Measurements from ENCODE around the gene ITGB5.
"Not testable (repeated sequence)": the region's sequence is repeated elsewhere in the genome, so short reads cannot be mapped to it uniquely, and the experiment has no call there.

The ITGB5 gene

DNA sequence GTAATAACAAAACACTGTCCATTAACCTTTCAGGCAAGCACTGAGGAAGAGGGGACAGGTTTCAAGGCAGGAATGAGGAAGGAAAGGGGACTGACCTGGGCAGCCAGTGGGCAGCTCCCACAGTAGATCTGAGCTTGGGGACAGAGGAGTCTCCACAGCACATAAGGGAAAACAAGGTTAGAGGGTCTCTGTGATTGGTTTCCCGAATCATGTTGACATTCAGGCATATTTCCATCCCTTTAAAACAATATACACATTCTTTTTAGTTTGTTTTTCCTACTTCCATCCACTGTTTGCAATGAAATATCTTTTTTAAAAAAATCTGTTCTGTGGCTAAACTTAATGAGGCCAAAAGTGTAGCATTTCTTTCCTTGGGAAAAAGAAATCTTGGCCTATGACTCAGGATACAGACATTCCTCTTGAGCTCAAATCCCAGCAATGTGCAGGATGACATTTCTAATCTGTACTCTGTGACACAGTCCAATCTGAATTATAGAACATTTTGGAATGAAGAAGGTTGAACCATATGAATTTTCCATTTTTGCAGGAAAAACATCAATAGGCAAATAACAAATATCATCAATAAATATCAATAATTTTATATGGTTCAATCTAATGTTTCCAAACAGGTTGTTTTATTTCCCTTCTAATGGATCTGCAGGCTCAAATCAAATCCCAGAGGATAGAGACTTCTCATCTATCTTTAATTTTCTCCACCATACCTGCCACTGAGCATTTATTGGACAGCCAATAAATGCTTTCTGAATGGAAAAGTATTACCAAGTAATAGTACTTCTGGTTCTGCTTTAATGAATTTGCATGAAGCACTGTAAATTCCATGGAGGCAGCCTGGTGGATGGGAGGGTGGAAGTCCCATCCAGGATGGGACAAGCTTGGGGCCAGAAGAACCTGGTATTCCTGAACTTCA lies 54.1 kb downstream of the ITGB5 start:
- DNase-seq = peak; percentile 73

DNA sequence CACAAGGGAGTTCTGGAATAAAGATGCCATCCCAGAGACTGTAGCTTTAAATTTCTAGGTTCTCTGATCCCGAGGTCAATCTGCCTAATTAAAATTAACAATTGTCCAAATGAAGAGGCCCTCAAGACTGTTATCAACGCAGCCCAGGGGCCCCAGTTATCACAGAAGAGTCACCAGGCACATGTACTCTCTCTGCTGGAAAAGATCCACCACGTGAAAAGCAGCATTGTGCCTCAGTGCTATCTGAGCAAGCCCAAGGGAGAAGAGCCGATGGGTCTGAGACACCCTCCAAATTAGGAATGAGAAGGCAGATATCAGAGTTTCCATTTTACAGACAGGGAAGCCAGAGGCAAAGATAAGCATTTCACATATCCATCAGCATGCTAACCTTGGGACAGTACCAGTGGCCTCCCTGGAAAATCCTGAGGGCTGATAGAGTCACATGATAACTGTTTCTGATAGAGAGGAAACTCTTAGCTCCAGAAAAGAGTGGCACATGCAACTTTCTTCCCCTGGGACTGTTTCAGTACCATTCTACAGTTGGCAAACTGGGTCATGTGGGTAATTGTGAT lies 55.5 kb downstream of the ITGB5 start:
- DNase-seq = no peak

DNA sequence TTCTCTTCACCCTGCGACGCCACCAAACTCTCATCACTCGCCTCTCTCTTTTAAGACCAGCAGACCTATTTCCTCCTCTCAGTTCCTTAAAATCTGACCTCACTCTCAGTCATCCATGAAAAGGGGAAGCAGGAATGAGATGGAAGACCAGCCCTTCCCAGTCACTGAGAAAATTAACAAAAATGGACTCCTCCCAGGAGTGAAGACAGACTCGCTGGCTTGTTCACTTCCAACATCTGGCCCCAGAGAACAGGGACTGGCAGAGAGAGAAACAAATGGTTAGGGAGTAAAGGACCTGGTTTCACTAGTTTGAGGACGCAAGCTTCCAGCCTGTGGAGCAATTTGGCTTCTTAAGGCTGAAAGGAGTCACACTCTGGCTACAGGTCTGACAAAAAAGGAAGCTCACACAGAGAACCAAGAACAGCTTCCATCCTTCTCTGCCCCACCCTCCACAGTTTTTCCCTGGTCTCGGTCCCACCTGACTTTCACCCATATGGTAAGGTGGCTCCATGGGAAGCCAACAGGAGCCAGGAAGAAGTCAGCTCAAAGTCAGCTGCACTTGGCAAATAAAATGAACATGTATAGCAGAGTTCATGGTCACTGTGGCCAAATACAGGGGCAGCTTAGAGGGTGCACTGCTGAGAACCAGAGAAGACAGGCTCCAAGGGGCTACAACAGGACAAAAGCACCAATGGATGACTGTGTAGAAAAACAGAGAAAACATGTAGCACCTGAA lies 57.2 kb downstream of the ITGB5 start:
- DNase-seq = no peak

DNA sequence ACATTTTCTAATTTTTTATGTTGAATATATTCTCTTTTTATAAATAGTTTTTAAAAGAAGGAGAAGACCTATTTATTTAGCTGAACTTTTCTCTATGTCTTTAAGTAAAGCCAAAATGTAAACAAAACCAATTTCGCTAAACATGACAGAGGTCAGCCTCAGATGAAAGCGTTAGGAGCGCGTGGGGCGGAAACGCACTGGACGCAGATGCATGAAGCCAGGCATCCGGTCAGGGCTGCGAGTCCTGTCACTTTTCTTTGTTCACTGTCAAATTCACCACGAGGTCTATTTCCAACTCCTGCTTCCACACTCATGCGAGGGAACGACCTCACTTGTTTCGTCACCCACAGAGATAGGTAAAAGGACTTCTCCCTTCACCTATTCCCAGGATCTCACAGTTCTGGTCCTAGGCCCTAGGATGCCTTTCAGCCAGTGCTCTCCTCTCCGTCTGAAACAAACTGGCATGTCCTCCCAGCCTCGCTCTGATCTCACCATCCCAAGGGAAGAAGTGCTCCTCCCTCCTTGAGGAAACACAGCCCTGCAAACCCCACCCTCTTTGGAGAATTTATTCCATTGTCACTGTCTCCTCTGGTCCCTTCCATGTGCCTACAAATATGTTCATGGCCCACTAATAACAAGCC lies 57.9 kb downstream of the ITGB5 start:
- DNase-seq = no peak

DNA sequence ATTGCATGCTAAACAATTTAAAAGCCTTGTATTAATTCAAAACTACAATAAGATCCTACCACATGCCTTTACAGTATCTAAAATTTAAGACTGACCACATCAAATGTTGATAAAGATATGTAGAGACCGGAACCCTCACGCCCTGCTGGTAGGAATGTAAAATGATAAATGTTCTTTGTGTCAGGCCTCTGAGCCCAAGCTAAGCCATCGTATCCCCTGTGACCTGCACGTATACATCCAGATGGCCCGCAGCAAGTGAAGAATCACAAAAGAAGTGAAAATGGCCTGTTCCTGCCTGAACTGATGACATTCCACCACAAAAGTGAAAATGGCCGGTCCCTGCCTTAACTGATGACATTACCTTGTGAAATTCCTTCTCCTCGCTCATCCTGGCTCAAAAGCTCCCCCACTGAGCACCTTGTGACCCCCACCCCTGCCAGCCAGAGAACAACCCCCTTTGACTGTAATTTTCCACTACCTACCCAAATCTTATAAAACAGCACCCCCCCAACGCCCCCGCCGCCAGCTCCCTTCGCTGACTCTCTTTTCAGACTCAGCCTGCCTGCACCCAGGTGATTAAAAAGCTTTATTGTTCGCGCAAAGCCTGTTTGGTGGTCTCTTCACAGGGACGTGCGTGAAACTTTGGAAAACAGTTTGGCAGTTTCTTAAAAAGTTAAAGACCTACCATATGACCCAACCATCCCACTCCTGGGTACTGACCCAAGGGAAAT lies 59.5 kb downstream of the ITGB5 start:
- not testable (repeated sequence) for DNase-seq

DNA sequence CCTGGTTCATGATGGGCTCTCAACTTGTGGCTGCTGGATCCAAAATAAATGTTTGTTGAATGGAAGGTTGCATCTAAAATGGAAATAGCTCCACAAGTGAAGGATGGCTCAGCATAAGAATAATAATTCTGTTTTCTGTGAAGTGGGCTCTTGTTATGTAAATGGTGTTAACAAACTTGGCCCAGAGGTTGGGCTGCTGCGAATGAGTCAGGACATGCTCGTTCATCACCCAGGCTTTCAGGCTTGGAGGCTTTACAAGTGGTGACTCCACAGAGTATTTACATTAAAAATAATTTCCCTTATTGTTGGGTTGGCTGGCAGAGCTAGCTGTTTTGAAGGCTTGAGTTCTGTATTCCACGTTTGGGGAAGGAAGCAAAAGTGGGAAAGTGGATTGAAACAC lies 60.5 kb downstream of the ITGB5 start:
- peak; percentile 33 for DNase-seq

DNA sequence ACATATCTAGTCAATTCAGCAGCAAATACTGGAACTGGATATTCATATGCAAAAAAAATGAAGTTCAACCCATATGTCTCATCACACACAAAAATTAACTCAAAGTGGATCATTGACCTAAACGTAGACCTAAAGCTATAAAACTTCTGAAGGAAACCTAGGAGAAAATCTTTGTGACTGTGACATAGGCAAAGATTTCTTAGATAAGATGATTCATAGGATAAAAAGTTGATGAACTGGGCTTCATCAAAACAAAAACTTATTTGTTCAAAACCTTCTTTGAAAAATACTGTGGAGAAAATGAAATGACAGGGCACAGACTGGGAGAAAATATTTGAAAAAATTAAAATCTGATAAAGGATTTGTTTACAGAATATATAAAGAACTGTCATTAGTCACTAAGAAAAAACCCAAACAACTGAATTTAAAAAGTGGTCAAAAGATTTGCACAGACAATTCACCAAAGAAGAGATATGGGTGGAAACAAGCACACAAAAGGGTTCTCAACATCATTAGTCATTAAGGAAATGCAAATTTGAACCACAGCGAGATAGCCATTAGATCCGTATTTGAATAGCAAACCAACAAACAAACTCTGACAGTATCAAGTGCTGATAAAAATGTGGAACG lies 62.8 kb downstream of the ITGB5 start:
- no peak for DNase-seq

DNA sequence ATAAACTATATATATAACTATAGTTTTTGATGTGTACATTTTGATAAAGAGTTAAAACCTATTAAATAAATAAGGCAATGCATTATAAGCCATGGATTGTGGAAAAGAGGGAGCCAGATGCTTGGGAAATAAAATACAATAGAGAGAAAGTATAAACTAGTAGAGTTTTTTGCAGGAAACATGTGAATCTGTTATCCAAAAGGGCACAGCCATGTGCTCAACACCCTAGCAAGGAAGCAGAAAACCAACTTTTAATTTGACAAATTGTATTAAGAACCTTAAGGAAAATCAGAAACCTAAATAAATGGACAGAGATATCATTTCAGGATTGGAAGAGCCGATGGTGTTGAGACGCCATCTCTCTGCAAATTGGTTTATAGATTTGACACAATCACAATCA lies 63.5 kb downstream of the ITGB5 start:
- no peak for DNase-seq

DNA sequence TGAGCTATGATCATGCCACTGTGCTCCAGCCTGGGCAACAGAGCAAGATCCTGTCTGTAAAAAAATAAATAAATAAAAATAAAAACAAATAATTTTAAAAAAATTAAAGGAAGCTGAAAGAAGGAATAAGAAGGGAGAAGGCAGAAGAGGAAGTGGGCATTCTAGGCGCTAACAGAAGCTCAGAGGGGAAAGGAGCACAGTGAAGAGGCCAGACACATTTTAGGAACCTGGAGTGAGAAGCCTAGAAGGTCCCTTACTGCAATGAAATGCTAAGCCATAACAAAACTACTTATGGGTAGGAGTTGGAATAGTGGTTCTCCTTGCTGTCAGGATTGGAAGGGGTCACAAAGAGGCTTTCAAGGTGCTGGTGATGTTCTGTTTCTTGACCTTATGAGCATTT lies 64.0 kb downstream of the ITGB5 start:
- no peak for DNase-seq

DNA sequence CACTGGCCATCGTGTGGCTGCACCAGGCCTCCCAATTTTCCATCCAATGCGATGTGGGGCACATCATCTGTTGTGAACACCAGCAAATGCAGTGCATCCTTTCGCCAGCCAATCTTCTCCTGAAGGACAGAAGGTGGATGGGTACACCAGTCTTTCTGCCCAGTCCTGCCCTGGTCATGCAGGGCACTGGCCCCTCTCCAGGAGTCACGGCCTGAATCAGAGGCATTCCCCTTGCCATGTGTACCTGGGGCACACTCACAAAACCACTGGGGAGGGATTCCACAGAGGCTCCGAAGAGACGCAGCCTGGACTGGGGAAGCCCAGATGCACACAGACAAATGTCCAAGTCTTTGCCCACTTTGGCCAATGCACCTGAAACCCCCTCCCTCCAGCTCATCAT lies 65.8 kb downstream of the ITGB5 start:
- DNase-seq = no peak

DNA sequence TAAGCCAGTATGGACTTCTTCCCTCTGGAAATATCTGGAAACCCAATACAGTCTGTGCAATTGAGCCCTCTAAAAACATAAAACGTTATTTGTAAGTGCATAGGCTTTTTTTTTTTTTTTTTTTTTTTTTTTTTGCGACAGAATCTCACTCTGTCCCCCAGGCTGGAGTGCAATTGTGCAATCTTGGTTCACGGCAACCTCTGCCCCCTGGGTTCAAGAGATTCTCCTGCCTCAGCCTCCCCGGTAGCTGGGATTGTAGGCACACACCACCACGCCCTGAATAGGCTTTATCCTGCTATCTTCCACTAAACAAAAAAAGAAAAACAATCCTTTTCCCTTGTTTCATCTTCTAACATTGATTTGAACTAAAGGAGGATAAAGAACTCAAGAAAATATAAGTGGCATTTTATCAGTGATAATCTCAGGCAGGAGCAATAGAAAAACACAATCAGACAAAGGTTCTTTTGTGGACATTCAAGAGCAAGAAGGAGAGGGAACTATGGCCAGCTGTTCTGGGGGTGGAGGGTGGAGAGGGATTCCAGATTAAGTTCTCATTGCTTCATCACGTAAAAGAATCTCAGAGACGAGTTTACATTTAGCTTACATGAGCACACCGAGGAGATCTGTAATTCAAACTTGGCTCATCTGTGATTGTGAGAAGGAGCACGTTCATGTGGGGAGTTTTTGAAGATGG lies 68.6 kb downstream of the ITGB5 start:
- no peak for DNase-seq

DNA sequence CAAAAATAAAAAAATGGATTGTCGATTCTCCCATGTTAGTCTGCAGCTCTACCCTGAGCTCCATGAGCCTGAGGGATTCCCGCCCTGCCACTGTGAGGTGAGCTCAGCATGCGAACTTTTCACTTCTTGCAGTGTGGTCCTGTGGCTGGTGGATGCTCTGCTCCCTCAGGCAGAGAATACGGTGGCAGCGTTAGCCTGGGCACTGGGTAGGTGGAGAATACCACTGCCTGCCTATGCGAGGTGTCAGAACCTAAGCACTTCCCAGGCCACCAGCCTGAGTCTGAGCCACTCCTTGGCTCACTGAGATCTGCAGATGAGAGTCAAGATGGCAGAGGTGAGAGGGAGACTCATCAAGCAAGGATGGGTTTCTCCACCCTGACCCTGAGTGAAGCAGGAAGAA lies 70.1 kb downstream of the ITGB5 start:
- no peak for DNase-seq

DNA sequence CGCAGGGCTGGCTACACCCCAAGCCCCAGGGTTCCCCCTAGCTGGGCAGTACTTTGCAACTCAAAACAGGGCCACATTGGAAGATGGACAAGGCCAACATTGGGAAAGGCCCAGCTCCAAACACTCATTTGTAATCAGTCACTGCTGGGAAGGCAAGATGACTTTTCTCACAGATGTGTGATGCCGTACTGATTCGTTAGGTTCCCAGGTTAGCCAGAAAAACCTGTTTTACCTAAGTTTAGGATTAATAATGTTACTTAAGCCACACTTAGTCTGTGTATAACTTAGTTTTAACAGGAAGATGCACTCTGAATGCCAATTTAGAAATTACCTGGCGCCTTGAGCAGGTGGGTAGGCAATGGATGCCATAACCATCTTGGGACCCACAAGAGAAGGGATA lies 71.0 kb downstream of the ITGB5 start:
- no peak for DNase-seq

DNA sequence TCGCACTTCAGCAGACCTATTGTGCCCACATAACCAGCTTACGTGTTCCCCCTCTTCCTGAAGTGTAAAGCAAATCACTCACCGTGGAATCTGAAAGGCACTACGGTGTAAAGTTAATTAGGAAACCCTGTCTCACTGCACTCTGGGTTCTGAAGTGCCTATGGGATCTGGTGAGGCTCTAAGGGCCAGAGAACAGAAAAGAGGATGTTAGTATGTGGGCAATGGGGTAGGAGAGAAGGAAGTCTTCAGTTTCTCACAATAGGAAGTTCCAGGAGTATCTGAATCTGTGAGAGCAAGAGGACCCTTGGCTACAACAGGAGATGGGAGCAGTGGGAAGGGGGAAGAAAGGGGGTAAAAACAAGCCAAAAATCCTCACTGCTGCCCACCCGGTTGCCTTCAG lies 71.4 kb downstream of the ITGB5 start:
- DNase-seq = no peak

DNA sequence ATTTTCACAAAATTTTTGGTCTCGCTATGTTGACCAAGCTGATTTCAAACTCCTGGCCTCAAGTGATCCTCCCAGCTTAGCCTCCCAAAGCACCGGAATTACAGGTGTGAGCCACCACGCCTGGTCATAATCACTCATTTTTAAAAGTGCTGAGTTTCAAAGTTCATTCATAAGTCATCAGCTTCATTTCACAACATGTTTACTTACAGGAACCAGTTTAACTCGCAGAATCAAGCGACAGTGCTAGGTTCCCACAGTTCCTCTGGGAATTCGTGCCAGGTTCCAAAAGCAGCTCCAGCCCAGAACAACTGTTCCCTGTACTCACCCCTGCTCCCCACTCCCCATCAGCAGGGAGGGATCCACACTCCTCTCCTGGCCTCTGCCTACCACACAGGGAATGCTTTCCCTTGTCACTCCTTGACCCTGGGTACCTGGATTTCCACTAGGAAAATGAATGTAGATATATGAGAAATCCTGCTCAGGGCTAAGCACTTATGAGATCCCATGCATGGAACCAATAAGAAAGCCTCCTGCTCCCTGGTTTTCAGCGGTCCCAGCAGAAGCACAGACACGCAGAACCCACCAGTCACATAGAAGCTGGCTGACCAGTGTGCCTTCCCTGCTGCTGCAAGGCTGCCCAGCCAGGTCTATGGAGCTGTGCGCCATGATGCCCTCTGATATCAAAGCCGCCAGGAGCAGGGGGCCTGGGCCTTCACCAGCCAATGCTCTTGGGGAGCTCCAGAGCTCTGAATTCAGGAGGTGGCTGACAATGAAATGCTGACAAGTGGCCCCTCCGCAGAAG lies 72.3 kb downstream of the ITGB5 start:
- DNase-seq = no peak

DNA sequence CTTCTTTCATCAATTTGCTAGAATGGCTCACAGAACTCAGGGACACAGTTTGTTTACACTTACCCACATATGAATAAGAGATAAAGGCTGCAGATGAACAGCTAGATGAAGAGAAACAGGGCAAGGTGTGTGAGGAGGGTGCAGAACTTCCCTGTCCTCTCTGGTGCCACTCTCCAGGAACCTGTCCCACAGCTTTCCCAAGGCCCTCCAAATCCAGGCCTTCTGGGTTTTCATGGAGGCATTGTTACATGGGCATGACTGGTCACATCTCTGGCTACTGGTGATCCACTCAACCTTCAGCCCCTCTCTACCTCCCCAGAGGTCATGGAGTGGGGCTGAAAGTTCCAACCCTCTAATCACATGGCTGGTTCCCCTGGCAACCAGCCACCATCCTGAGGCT lies 73.6 kb downstream of the ITGB5 start:
- DNase-seq = no peak

DNA sequence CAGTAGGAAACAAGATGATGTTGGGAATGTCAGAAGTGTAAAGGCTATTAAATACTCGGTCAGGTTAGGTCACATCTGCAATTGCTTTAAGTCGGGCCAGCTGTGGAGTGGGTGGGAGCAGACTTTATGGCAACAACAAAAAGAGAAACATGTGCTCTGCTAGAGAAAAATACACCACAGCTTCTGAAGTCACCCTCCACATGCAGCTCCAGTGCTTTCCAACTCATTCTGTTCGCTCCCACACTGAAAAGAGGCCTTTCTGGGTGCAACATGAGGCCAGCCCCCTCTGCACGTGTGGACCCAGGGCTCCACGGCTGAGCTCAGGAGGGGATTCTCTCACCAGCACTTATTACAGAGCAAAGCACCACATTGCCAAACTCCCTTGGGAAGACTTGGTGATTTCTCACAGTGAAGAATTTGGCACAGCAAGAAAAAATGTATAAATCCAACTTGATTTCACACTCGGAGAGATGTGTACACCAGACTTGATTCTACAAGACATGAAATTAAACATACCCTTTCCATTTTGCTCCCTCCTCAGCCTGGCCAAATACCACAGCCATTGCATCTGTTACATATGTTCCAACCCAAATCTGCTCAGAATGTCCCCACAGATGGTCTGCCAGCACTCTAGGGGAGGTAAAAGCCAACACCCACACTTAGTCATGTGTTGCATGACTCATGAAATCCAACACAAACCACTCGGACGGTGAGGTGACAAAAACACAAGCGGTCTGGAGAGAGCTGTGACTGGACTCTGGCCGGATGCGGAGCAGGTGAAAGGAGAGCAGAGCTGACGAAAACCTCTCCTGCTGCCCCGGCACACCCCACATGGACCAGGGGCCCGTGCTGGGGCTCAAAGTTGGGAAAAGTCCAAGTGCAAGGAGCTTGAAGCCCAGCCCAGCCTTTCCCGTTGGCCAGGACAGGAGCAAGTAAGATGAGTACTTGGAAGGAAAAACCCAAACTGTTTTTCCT lies 74.6 kb downstream of the ITGB5 start:
- DNase-seq = peak; percentile 79

DNA sequence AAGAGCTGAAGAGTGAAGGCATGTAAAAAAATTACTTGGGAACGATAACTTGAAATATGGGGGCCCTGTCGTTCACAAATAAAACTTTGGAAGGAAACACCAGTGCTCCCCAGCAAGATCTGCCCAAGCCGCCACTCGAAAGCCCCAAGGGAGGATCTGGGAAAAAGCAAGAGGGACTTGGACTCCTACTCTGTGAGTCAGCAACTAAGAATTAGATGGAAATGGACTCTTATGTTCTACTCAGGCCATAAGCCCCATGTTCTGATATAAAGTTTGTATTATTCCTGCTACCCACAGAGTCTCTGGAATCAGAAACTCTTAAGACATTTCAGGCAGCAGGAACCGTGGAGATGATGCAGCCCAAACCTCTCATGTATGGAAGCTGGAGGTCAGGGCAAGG lies 75.7 kb downstream of the ITGB5 start:
- no peak for DNase-seq

DNA sequence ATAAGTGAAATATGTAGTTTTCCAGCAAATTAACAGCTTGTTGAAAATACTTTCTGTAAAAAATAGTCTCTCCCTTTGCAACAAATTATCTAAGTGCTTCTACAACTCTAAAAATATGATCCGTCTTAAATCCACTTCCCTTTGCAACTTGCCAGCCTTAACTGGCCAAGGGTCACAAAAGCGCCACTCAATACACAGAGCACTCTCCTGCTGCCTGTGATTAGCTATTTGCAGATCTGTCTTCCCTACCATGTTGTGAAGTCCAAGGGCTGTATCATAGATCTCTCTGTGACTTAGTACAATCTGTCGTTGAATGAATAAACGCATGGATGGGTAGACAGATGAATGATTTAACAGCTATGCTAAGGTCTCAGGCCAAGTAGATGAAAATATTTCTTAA lies 76.2 kb downstream of the ITGB5 start:
- DNase-seq = no peak

DNA sequence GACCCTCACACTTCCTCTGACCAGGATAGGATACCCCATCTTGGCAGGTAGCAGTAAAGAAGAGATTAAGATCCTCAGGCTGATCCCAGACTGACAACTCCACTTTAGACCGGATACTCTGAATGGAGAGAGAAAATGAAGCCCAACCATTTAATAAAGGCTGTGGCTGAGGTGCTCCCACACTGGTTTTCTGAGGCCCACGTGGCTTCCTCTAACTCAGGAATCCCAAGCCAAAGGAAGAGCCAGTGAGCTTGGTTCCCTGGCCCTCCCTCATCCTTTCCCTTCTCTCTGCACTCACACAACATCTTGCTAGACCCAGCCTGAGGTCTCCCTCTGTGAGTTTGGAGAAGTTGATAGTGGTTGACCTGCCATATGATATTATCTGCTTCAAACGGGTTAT lies 78.1 kb downstream of the ITGB5 start:
- no peak for DNase-seq
